ENCODE data around the gene ZCCHC14.
"Not testable (repeated sequence)": the region's sequence is repeated elsewhere in the genome, so short reads cannot be mapped to it uniquely, and the experiment has no call there.

The ZCCHC14 gene

DNA sequence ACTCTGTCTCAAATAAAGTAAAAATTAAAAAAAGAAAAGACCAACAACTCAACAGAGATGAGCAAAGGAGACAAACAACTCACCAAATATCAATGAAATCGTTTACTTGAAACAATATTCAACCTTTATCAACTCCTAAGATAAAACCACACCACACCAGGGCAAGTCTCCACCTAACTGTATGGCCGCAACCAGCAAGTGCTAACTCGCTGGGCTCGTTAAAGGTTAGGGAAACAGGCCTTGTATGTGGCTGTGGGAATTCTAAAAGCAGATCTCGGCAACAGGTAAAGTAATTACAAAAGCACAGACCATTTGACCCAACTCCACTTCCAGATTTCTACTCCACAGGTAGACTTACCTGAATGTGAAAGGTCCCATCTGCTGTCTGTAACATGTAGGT lies 9.3 kb downstream of the ZCCHC14 start:
- DNase-seq: no peak
- no peak overlapping the region for H3K4me2 ChIP-seq (ENCODE audit: low read length)
- no peak overlapping the region for H2BK120ac ChIP-seq (ENCODE audit: insufficient read depth, low read length, poor library complexity)

DNA sequence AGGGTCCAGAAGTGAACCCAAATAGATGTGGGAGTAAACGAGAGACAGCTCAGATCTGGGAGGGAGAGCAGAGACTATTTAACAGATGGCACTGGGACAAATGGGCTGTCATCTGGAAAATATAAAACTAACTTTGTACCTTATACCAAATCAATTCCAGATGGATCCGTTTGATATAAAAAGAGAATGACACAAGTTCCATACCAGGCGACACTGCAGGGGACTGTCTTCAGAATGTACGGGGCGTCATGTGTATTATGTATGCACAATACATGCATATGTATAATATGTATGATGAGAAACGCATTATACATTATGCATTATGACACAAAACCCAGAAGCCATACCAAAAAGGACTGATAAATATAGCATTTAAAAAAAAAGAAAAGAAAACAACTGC lies 10.2 kb downstream of the ZCCHC14 start:
- H3K23ac ChIP-seq (ENCODE audit: low read length); H3K4me3 ChIP-seq (ENCODE audit: low read depth, low read length); H3K4me1 ChIP-seq (ENCODE audit: control insufficient read depth in 1 of 2, insufficient read depth in 2 of 2, low read length in 2 of 2); H2AK5ac ChIP-seq (ENCODE audit: low read length); H3K4ac ChIP-seq (ENCODE audit: low read depth, low read length); DNase-seq; H2BK12ac ChIP-seq (ENCODE audit: low read length); H3K27me3 ChIP-seq (ENCODE audit: insufficient read depth, low read length); H3K9ac ChIP-seq (ENCODE audit: low read length); H4K8ac ChIP-seq (ENCODE audit: low read depth, low read length); H3K36me3 ChIP-seq (ENCODE audit: control insufficient read depth in 1 of 2, insufficient read depth in 2 of 2, low read length in 2 of 2); H3K79me1 ChIP-seq (ENCODE audit: low read length); H2BK5ac ChIP-seq (ENCODE audit: low read depth, low read length, poor library complexity); H3K9me3 ChIP-seq (ENCODE audit: insufficient read depth, low read depth, low read length); H3K18ac ChIP-seq (ENCODE audit: low read length); H4K12ac ChIP-seq (ENCODE audit: low read depth, low read length); H3K14ac ChIP-seq (ENCODE audit: low read length); H2AFZ ChIP-seq (ENCODE audit: insufficient read depth, low read length, poor library complexity); H4K91ac ChIP-seq (ENCODE audit: low read depth, low read length); H3K4me2 ChIP-seq (ENCODE audit: low read length); H3K27ac ChIP-seq (ENCODE audit: low read depth, low read length); H3K79me2 ChIP-seq (ENCODE audit: control insufficient read depth, insufficient read depth, low read length, poor library complexity); H2BK120ac ChIP-seq (ENCODE audit: insufficient read depth, low read length, poor library complexity): not testable (repeated sequence)
- no CpG with 5 or more reads among the region's 6 CpGs for WGBS (ENCODE audit: extremely low coverage, insufficient coverage, insufficient read length)

More for the DNA sequence above, 9.3 kb downstream of the ZCCHC14 start:
- no peak overlapping the region for H4K8ac ChIP-seq (ENCODE audit: low read depth, low read length)
- H3K4ac ChIP-seq (ENCODE audit: low read depth, low read length): no peak overlapping the region
- no peak overlapping the region for H3K14ac ChIP-seq (ENCODE audit: low read length)
- H3K23ac ChIP-seq (ENCODE audit: low read length): no peak overlapping the region
- H3K18ac ChIP-seq (ENCODE audit: low read length): no peak overlapping the region
- no peak overlapping the region for H4K12ac ChIP-seq (ENCODE audit: low read depth, low read length)
- H2BK12ac ChIP-seq (ENCODE audit: low read length): no peak overlapping the region
- H3K79me2 ChIP-seq (ENCODE audit: control insufficient read depth, insufficient read depth, low read length, poor library complexity): no peaks in the 10 kb centered on the region
- H3K27me3 ChIP-seq (ENCODE audit: insufficient read depth, low read length): no peaks in the 10 kb centered on the region
- H3K9me3 ChIP-seq (ENCODE audit: insufficient read depth, low read depth, low read length): no peaks in the 10 kb centered on the region
- no peak overlapping the region for H2AFZ ChIP-seq (ENCODE audit: insufficient read depth, low read length, poor library complexity)
- H4K91ac ChIP-seq (ENCODE audit: low read depth, low read length): no peak overlapping the region
- no peak overlapping the region for H3K27ac ChIP-seq (ENCODE audit: low read depth, low read length)
- no CpG with 5 or more reads among the region's 5 CpGs for WGBS (ENCODE audit: extremely low coverage, insufficient coverage, insufficient read length)
- no peak overlapping the region for H3K4me3 ChIP-seq (ENCODE audit: low read depth, low read length)
- no peak overlapping the region for H2BK5ac ChIP-seq (ENCODE audit: low read depth, low read length, poor library complexity)
- peaks cover 0 to 6% of the 10 kb centered on the region in 2 experiments for H3K4me1 ChIP-seq (ENCODE audit: control insufficient read depth in 1 of 2, insufficient read depth in 2 of 2, low read length in 2 of 2)
- no peaks in the 10 kb centered on the region for H3K79me1 ChIP-seq (ENCODE audit: low read length)
- no peak overlapping the region for H3K9ac ChIP-seq (ENCODE audit: low read length)
- H2AK5ac ChIP-seq (ENCODE audit: low read length): no peak overlapping the region
- H3K36me3 ChIP-seq (ENCODE audit: control insufficient read depth in 1 of 2, insufficient read depth in 2 of 2, low read length in 2 of 2): peaks cover 0 to 6% of the 10 kb centered on the region in 2 experiments

DNA sequence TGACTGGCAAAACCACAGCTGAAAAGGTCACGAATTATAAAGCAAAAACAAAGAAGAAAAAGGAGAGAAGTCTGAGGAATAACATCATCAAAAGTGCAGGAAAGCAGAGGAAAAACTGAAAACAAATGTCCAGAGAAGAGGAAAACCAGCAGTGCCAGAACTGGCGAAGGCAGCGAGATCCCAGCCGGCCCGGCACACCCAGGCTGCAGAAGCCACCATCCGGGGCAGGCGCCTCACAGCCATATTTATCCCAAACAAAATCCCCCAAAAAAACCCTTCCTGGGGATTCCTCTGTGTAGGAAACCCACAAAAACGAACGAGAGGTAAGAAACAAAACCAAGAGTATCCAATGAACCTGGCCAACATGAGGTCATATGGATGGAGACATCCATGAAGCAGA lies 10.6 kb downstream of the ZCCHC14 start:
- H3K9ac ChIP-seq (ENCODE audit: low read length): no peak overlapping the region
- no peak overlapping the region for H4K12ac ChIP-seq (ENCODE audit: low read depth, low read length)
- H2AK5ac ChIP-seq (ENCODE audit: low read length): no peak overlapping the region
- no peak overlapping the region for H4K91ac ChIP-seq (ENCODE audit: low read depth, low read length)
- no peak overlapping the region for H4K8ac ChIP-seq (ENCODE audit: low read depth, low read length)
- peaks cover 2% of the 10 kb centered on the region for H3K79me2 ChIP-seq (ENCODE audit: control insufficient read depth, insufficient read depth, low read length, poor library complexity)
- peaks cover 0 to 6% of the 10 kb centered on the region in 2 experiments for H3K36me3 ChIP-seq (ENCODE audit: control insufficient read depth in 1 of 2, insufficient read depth in 2 of 2, low read length in 2 of 2)
- no peak overlapping the region for H2AFZ ChIP-seq (ENCODE audit: insufficient read depth, low read length, poor library complexity)
- H2BK5ac ChIP-seq (ENCODE audit: low read depth, low read length, poor library complexity): no peak overlapping the region
- DNase-seq: no peak
- no peak overlapping the region for H3K4ac ChIP-seq (ENCODE audit: low read depth, low read length)
- no peak overlapping the region for H3K4me3 ChIP-seq (ENCODE audit: low read depth, low read length)
- no peak overlapping the region for H3K14ac ChIP-seq (ENCODE audit: low read length)
- peaks cover 0 to under 1% of the 10 kb centered on the region in 2 experiments for H3K4me1 ChIP-seq (ENCODE audit: control insufficient read depth in 1 of 2, insufficient read depth in 2 of 2, low read length in 2 of 2)
- no peak overlapping the region for H3K4me2 ChIP-seq (ENCODE audit: low read length)
- no peak overlapping the region for H2BK120ac ChIP-seq (ENCODE audit: insufficient read depth, low read length, poor library complexity)
- H3K18ac ChIP-seq (ENCODE audit: low read length): no peak overlapping the region
- no peaks in the 10 kb centered on the region for H3K27me3 ChIP-seq (ENCODE audit: insufficient read depth, low read length)
- no peak overlapping the region for H2BK12ac ChIP-seq (ENCODE audit: low read length)
- H3K27ac ChIP-seq (ENCODE audit: low read depth, low read length): no peak overlapping the region
- H3K9me3 ChIP-seq (ENCODE audit: insufficient read depth, low read depth, low read length): peaks cover 2% of the 10 kb centered on the region
- H3K79me1 ChIP-seq (ENCODE audit: low read length): no peaks in the 10 kb centered on the region
- no peak overlapping the region for H3K23ac ChIP-seq (ENCODE audit: low read length)
- no CpG with 5 or more reads among the region's 9 CpGs for WGBS (ENCODE audit: extremely low coverage, insufficient coverage, insufficient read length)

DNA sequence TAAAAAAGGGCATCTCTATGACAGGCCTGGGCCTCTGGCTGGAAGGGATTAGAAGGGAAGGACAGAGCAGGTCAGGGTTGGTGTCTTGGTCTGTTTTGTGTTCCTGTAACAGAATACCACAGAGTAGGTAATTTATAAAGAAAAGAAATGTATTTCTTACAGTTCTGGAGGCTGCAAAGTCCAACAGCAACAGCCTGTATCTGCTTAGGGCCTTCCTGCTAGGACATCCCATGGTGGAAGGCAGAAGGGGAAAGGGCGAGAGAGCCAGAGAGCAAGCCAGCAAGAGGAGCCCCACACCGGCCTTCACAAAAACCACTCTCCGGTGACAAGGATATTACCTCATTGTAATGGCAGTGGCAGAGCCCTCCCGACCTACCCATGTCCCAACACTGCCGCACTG lies 11.1 kb downstream of the ZCCHC14 start:
- H2BK12ac ChIP-seq (ENCODE audit: low read length); H3K4me1 ChIP-seq (ENCODE audit: control insufficient read depth in 1 of 2, insufficient read depth in 2 of 2, low read length in 2 of 2); H2BK120ac ChIP-seq (ENCODE audit: insufficient read depth, low read length, poor library complexity); H2AFZ ChIP-seq (ENCODE audit: insufficient read depth, low read length, poor library complexity); H3K18ac ChIP-seq (ENCODE audit: low read length); H3K27me3 ChIP-seq (ENCODE audit: insufficient read depth, low read length); H3K79me2 ChIP-seq (ENCODE audit: control insufficient read depth, insufficient read depth, low read length, poor library complexity); H4K91ac ChIP-seq (ENCODE audit: low read depth, low read length); H4K8ac ChIP-seq (ENCODE audit: low read depth, low read length); H3K4me3 ChIP-seq (ENCODE audit: low read depth, low read length); H3K14ac ChIP-seq (ENCODE audit: low read length); H3K27ac ChIP-seq (ENCODE audit: low read depth, low read length); H3K9ac ChIP-seq (ENCODE audit: low read length); H4K12ac ChIP-seq (ENCODE audit: low read depth, low read length); H3K4ac ChIP-seq (ENCODE audit: low read depth, low read length); H3K23ac ChIP-seq (ENCODE audit: low read length); H2BK5ac ChIP-seq (ENCODE audit: low read depth, low read length, poor library complexity); H3K4me2 ChIP-seq (ENCODE audit: low read length); DNase-seq; H3K36me3 ChIP-seq (ENCODE audit: control insufficient read depth in 1 of 2, insufficient read depth in 2 of 2, low read length in 2 of 2); H2AK5ac ChIP-seq (ENCODE audit: low read length); H3K79me1 ChIP-seq (ENCODE audit: low read length); H3K9me3 ChIP-seq (ENCODE audit: insufficient read depth, low read depth, low read length): not testable (repeated sequence)
- WGBS (ENCODE audit: extremely low coverage, insufficient coverage, insufficient read length): no CpG with 5 or more reads among the region's 5 CpGs
